Naive thymus-derived CD8-positive, alpha-beta T cell (primary cell): Measurements from ENCODE around the gene CTF1. TPM values are rescaled to one million over a fixed set of nuclear protein-coding genes. Genes with fewer than 3 reads are reported as not detected.

Source experiments
- ATAC-seq, 2 donors: fragments of 150-1000 bp; cut with Tn5 transposase in 1 of 2; sonication (Bioruptor Pico), chemical (Tn5 transposase) in 1 of 2; 1 replicate in 1 of 2; 2 replicates in 1 of 2; pipeline ENCODE4 v1.10.0; 2021; ENCODE audit warnings: mild to moderate bottlenecking in 2 of 2, moderate library complexity in 2 of 2
- POLR2A ChIA-PET: fragments of 350-600 bp; sonication (Branson Sonifier 250); formaldehyde crosslinking; loops from one replicate; lab custom pipeline; 2021; ENCODE audit warnings: antibody characterized with exemption; lab: Charles Lee
- DNase-seq, 10 donors: peaks; one replicate each; pipeline versions ENCODE4 v3.0.0 to v3.0.0-alpha.2; 2020 to 2022
- H3K27ac Mint-ChIP-seq, 10 donors: one replicate each; pipeline ENCODE4 v1.8.0; 2020 to 2022; ENCODE audit warnings: mild to moderate bottlenecking in 10 of 10, mixed read lengths in 10 of 10, moderate library complexity in 4 of 10, inconsistent platforms in 1 of 10
- H3K27me3 Mint-ChIP-seq, 5 donors: one replicate each; pipeline ENCODE4 v1.8.0; 2021 to 2022; ENCODE audit warnings: mixed read lengths in 5 of 5
- H3K36me3 Mint-ChIP-seq, 3 donors: one replicate each; pipeline ENCODE4 v1.8.0; 2020 to 2022; ENCODE audit warnings: mixed read lengths in 3 of 3, mild to moderate bottlenecking in 2 of 3, inconsistent platforms in 1 of 3
- H3K4me1 Mint-ChIP-seq, 4 donors: one replicate each; pipeline ENCODE4 v1.8.0; 2021 to 2022; ENCODE audit warnings: mixed read lengths in 4 of 4
- H3K4me3 Mint-ChIP-seq, 10 donors: one replicate each; pipeline ENCODE4 v1.8.0; 2020 to 2022; ENCODE audit warnings: mild to moderate bottlenecking in 10 of 10, mixed read lengths in 10 of 10, moderate library complexity in 6 of 10, inconsistent platforms in 1 of 10
- H3K9me3 Mint-ChIP-seq, 9 donors: one replicate each; pipeline ENCODE4 v1.8.0; 2020 to 2022; ENCODE audit warnings: mixed read lengths in 9 of 9, mild to moderate bottlenecking in 3 of 9, inconsistent platforms in 1 of 9, moderate library complexity in 1 of 9
- polyA plus RNA-seq, 3 donors: library from polyadenylated mRNA; unstranded; fragments of 300-500 nt; fragmentation: Illumina TruSeq; gene quantifications; one replicate each; pipeline ENCODE4 v1.2.3, GENCODE V29; 2021
- total RNA-seq, 8 experiments: library from RNA in 2 of 8; stranded (reverse) in 2 of 8; gene quantifications; one replicate each; pipeline ENCODE4 v1.2.3 and lab custom pipeline; 2021 to 2026

Gene CTF1
- total and polyA plus RNA-seq, 5 experiments from 2014 or later, result 0.14 to 1.3 (median 1.0) TPM; not detected in 2

DNA sequence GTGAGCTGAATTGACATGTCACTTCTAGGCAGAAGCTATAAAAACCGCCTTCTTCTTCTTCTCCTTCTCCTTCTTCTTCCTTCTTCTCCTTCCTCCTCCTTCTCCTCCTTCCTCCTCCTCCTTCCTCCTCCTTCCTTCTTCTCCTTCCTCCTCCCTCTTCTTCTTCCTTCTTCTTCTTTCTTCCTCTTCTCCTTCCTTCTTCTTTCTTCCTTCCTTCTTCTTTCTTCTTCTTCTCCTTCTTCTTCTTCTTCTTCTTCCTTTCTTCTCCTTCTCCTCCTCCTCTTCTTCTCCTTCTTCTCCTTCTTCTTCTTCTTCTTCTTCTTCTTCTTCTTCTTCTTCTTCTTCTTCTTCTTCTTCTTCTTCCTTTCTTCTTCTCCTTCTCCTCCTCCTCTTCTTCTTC is 22.2 kb downstream of the CTF1 start:
- Mint-ChIP-seq H3K27me3 (no peaks in the 10 kb centered on the region), H3K36me3 (no peaks in the 10 kb centered on the region), H3K27ac (no peak overlapping the region), H3K4me1 (peaks cover 6 to 12% (median 8%) of the 10 kb centered on the region in 4 donors), H3K9me3 (no peaks in the 10 kb centered on the region), H3K4me3 (no peak overlapping the region)
- POLR2A ChIA-PET, result interaction anchor here (1.3 kb wide), 1 partner anchor 44 kb away, joined by 4 read pairs; no protein-coding TSS in a partner anchor
- no peak for DNase-seq
- no peak for ATAC-seq

DNA sequence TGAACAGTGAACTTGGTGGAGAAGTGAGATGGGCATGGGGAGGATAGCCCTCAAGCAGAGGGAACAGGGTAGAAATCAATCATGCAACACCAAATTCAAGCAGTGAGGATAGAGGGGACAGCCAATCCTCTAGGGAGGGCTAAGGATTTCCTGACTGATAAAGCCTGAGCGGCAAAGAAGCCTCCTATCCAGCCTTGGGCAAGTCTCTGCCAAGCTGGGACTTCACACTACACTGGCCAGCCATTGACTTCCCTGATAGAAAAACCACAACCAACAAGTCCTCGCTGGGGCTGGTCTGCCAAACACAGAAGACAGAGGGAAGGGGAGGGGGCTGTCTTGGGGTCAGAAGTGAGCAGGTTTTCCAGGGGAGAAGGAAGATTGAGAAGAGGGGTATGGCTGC is 24.5 kb downstream of the CTF1 start:
- Mint-ChIP-seq H3K4me3 (peak overlapping the region in 7 of 10 donors; percentile 60 to 100 (median 99)), H3K27me3 (no peaks in the 10 kb centered on the region), H3K36me3 (no peaks in the 10 kb centered on the region), H3K4me1 (peaks cover 12 to 23% (median 17%) of the 10 kb centered on the region in 4 donors), H3K9me3 (no peaks in the 10 kb centered on the region), H3K27ac (peak overlapping the region in 5 of 10 donors; percentile 41 to 100 (median 55))
- no peak for ATAC-seq
- no peak for DNase-seq
- POLR2A ChIA-PET, result interaction anchor here (0.6 to 2.8 kb wide), 6 partner anchors 16 to 76 kb away, joined by 3 to 11 read pairs (median 5); no protein-coding TSS in a partner anchor

DNA sequence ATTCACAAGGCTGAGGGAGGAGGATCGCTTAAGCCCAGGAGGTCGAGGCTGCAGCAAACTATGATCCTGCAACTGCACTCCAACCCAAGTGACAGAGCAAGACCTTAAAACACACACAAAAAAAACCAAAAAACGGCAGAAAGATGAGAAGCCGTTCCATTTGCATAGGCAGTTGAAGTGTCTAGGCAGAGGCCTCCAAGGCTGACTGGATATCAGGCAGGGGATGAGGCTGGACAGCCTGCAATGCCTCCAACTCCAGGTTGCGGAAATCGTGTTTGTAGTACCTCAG is 25.0 kb downstream of the CTF1 start:
- H3K27me3 Mint-ChIP-seq, result no peaks in the 10 kb centered on the region
- no peaks in the 10 kb centered on the region for H3K36me3 Mint-ChIP-seq
- no peak for ATAC-seq
- POLR2A ChIA-PET, result interaction anchor here (1.0 to 2.8 kb wide), 3 partner anchors 17 to 46 kb away, joined by 6 to 11 read pairs (median 8); no protein-coding TSS in a partner anchor
- H3K4me1 Mint-ChIP-seq, result peaks cover 17 to 28% (median 21%) of the 10 kb centered on the region in 4 donors
- no peak for DNase-seq
- no peaks in the 10 kb centered on the region for H3K9me3 Mint-ChIP-seq
- H3K27ac Mint-ChIP-seq, result peak overlapping the region; percentile 97 to 100 (median 99)
- H3K4me3 Mint-ChIP-seq, result peak overlapping the region; percentile 96 to 100 (median 99)

DNA sequence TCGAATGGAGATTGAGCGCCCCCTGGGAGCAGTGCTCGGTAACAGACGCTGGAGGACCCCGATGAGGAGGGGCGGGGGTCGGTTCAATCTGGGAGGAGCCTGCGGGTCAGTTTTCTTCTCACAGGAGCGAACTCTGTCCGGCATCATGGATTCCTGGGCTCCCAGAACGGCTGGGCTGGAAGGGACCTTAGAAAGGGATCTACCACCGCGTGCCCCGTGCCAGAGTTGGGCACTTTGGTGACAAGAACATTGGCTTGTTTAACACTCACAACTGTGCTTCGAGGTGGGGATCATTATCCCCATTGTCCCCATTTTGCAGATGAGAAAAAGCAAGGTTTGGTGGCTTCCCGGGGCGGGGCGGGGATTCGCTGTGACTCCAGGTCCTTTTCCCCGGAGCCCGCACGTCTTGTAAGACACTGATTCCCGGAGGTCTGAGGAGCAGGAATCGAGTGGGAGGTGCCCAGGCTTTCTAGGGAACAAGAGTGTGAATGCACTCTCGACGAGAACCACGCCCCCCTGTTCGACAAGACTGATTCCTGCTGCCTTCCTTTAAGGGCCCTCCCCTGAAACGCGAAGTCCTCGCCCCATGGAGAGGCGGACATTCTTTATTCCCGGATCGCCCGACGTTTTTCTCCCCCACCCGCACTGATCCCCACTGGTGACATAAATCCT is 25.5 kb downstream of the CTF1 start:
- Mint-ChIP-seq H3K4me1 (peaks cover 21 to 33% (median 25%) of the 10 kb centered on the region in 4 donors), H3K27me3 (no peaks in the 10 kb centered on the region), H3K27ac (peak overlapping the region; percentile 97 to 100 (median 99)), H3K36me3 (no peaks in the 10 kb centered on the region), H3K4me3 (peak overlapping the region; percentile 96 to 100 (median 99)), H3K9me3 (no peaks in the 10 kb centered on the region)
- DNase-seq, result peak; percentile 81 to 94 (median 88)
- POLR2A ChIA-PET, result interaction anchor here (0.5 to 2.8 kb wide), 7 partner anchors 26 to 742 kb away, joined by 3 to 11 read pairs (median 4); partner anchors contain the start of genes PHKG2 and RUSF1
- peak; percentile 2 to 6 for ATAC-seq

DNA sequence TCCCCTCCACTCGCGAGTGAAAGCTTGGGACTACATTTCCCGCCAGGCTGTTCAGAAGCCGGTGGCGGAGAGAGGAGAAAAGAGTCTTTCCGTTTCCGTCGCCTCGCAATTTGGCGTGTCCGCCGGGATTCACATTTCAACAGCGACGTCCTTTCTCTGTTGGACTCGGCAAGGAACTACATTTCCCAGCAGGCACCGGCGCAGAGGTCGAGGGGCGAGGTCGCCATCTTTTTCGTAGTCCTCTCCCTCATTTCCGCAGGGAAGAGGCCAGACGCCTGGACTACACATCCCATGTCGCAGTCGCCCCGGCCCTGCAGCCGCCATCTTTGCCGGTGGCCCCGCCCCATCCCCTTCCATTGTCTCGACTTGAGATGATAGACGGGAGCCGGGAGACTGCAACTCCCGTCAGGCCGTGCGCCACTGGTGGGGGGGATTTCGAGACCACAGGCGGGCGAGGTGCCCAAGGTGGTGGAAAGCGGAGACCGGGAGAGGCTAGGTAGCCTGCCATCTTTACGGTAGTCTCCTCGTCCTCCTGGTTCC is 26.1 kb downstream of the CTF1 start:
- POLR2A ChIA-PET, result interaction anchor here (0.5 to 2.8 kb wide), 8 partner anchors 35 to 743 kb away, joined by 3 to 11 read pairs (median 4); partner anchors contain the start of genes PHKG2, RUSF1 and SETD1A
- Mint-ChIP-seq H3K9me3 (no peaks in the 10 kb centered on the region), H3K27me3 (no peaks in the 10 kb centered on the region), H3K4me1 (peaks cover 21 to 33% (median 27%) of the 10 kb centered on the region in 4 donors), H3K36me3 (no peaks in the 10 kb centered on the region), H3K4me3 (peak overlapping the region; percentile 96 to 100 (median 99)), H3K27ac (peak overlapping the region; percentile 97 to 100 (median 99))
- peak; percentile 95 to 100 (median 100) for DNase-seq
- peak; percentile 79 to 81 for ATAC-seq

DNA sequence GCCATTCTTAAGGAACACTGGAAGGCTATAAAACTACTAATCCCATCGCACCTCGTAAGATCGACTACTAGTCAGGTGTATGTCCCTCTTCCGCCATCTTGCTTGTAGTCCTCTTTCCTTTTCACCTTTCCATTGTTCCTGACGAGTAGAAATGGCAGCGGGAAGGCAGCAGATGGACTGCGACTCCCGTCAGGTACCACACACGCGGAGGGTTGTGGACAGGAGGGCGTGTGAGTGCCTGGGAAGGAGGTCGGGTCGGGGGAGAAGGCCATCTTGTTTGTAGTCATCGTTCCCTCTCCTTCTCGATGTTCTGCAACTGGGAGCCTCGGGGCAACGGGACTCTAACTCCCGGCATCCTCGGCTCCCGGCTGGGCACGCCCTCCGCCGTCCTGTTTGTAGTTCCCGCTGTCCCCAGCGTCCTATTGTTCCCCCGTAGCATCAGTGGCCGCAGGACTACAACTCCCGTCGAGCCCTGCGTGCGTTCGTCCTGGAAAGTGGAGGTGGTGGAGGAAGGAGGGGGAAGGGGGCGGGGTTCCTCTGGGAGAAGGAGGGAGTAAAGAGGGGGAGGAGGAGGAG is 26.6 kb downstream of the CTF1 start:
- ATAC-seq, result peak; percentile 69 to 70

DNA sequence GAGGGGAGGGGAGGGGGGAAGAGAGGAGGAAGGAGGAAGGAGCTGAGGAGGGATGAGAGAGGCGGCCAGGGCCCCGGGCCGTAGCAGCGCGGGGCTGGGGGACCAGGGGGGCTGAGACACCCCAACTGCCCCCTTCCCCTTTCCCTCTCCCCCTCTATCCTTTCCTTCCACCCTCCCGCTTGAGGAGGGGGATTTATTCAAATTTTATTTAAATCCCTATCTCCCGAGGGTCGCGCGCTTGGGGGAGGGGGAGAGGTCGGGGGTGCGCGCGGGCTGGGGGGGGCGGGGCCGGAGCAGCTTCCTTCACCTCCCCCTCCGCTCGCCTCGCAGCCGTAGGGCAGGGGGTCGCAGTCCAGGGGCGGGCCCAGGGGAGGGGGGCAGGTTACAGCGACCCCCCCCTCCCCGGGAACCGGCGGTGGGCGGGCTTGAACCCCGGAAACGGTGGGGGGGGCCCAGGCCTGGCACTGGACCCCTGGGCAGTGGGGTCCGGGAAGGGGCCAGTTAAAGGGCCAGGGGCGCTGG is 27.2 kb downstream of the CTF1 start, which contains the start of gene FBXL19:
TSS of gene FBXL19 (plus strand) at position 19 of the 522 bp plus-strand sequence. CDS start 2,183 bp downstream, outside the sequence.
- H3K36me3 Mint-ChIP-seq, result no peaks in the 10 kb centered on the region
- H3K4me1 Mint-ChIP-seq, result peaks cover 21 to 36% (median 28%) of the 10 kb centered on the region in 4 donors
- no peaks in the 10 kb centered on the region for H3K9me3 Mint-ChIP-seq
- H3K4me3 Mint-ChIP-seq, result peak within 1 kb of the TSS; percentile 96 to 100 (median 99)
- H3K27ac Mint-ChIP-seq, result peak within 1 kb of the TSS; percentile 97 to 100 (median 99)
- H3K27me3 Mint-ChIP-seq, result no peaks in the 10 kb centered on the region
- POLR2A ChIA-PET, result interaction anchor here (0.8 to 2.3 kb wide), 6 partner anchors 21 to 545 kb away, joined by 3 to 9 read pairs (median 4); partner anchors contain the start of genes KAT8 and SETD1A
- ATAC-seq (no peak), DNase-seq (no peak)

More for the DNA sequence above, 26.6 kb downstream of the CTF1 start:
- Mint-ChIP-seq H3K9me3 (no peaks in the 10 kb centered on the region), H3K27ac (peak overlapping the region; percentile 97 to 100 (median 99)), H3K4me1 (peaks cover 21 to 34% (median 28%) of the 10 kb centered on the region in 4 donors), H3K36me3 (no peaks in the 10 kb centered on the region), H3K4me3 (peak overlapping the region; percentile 96 to 100 (median 99)), H3K27me3 (no peaks in the 10 kb centered on the region)
- peak in 9 of 10 donors; percentile 88 to 97 (median 94) for DNase-seq
- POLR2A ChIA-PET, result interaction anchor here (0.8 to 2.3 kb wide), 5 partner anchors 21 to 263 kb away, joined by 3 to 9 read pairs (median 4); partner anchors contain the start of genes KAT8 and SETD1A

DNA sequence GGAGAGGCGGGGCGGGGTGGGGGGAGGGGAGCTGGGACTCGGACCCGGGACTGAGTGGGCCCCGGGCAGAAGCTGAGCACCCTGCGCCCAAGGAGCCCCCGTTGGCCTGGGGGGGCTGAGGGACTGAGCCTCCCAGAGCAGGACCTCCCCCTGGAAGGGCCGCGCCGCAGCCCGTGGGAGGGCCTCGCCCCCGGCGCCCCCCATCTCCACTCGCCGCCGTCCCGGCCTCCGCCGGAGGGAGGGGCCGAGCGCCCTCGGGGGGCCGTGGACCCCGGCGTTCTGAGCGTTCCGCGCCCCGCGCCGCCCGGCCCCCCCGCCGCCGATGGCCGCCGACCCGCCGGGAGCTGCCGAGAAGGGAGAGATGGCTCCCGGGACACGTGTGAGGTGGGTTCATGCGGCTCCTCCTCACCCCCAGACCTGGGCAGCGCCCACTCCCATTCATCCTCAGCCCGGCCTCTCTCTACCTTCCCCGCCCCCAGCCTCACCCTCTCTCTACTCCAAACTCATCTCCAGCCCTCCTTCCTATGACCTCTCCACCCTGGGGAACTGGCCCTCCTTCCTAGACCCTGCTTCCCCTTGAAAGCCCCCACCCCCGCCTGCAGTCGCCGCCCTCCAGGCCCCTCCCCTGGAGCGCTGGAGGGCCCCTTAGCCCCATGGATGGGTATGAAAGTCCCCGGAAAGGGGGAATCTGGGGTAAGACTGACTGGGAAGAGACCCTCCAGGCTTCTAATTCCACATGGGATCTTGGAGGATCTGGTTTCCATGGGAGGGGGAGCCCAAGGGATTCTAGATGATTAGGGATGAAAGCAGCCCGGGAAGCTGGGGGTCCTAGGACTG is 27.9 kb downstream of the CTF1 start:
- Mint-ChIP-seq H3K36me3 (no peaks in the 10 kb centered on the region), H3K4me1 (peaks cover 21 to 36% (median 28%) of the 10 kb centered on the region in 4 donors), H3K4me3 (peak overlapping the region; percentile 31 to 87 (median 70)), H3K27me3 (no peaks in the 10 kb centered on the region), H3K27ac (peak overlapping the region in 6 of 10 donors; percentile 46 to 76 (median 67)), H3K9me3 (no peaks in the 10 kb centered on the region)
- POLR2A ChIA-PET, result interaction anchor here (0.8 to 2.3 kb wide), 5 partner anchors 22 to 546 kb away, joined by 3 to 9 read pairs (median 4); partner anchors contain the start of genes KAT8 and SETD1A
- DNase-seq (peak in 1 of 10 donors; percentile 19), ATAC-seq (no peak)

DNA sequence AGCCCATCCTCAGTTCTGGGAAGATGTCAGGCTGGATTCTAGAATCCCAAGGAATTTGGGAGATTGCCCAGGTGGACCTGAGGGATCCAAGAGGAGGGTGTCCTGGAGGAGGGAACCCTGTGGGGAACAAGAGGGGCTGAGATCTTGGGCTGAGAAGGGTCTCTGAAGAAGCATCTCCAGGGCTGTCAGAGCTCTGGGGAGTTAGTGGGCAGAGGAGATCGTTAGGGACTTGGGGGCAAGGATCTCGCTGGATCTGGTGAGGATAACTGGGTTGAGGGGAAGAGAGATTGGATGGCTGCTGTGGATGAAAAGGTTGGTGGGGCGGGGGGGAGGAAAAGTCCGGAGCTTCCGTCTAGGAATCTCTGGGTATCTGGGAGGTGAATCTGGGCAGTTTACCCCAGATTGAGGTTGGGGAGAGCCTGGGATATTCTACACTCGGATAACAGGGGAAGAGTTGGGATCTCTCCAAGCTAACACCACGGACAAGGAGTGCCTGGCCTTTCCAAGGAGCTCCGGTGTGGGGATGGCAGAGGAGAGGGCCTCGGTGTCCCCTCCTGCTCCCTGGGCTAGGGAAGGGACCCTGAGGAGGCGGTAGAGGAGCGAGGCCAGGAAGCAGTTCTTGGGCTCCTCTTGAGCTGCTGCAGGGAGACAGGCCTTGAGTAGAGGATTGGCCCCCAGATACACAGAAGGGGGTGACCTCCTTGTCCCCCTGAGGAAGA is 28.7 kb downstream of the CTF1 start:
- Mint-ChIP-seq H3K4me3 (peak overlapping the region; percentile 31 to 81 (median 70)), H3K27me3 (no peaks in the 10 kb centered on the region), H3K27ac (peak overlapping the region in 7 of 10 donors; percentile 16 to 76 (median 65)), H3K4me1 (peaks cover 21 to 36% (median 28%) of the 10 kb centered on the region in 4 donors), H3K36me3 (no peaks in the 10 kb centered on the region), H3K9me3 (no peaks in the 10 kb centered on the region)
- ATAC-seq (no peak), DNase-seq (no peak)
- POLR2A ChIA-PET, result interaction anchor here (0.8 to 2.3 kb wide), 2 partner anchors 50 to 944 kb away, joined by 3 to 9 read pairs; no protein-coding TSS in a partner anchor

DNA sequence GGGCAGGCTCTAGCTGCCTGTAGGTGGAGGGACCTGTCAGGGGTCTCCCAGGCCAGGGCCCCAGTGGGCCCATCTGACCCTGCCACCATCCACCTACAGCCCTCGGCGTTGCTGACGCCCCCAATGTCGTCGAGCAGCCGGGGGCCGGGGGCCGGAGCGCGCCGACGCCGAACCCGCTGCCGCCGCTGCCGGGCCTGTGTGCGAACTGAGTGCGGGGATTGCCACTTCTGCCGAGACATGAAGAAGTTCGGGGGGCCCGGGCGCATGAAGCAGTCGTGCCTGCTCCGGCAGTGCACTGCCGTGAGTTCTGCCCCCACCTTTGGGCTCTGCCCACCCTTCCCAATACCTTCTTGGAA is 29.2 kb downstream of the CTF1 start:
- DNase-seq, result no peak
- ATAC-seq, result no peak
- H3K27ac Mint-ChIP-seq, result peak overlapping the region in 1 of 10 donors; percentile 37
- H3K4me1 Mint-ChIP-seq, result peaks cover 21 to 36% (median 28%) of the 10 kb centered on the region in 4 donors
- no peaks in the 10 kb centered on the region for H3K27me3 Mint-ChIP-seq
- peaks cover 0 to 3% (median 0%) of the 10 kb centered on the region in 3 donors for H3K36me3 Mint-ChIP-seq
- H3K9me3 Mint-ChIP-seq, result no peaks in the 10 kb centered on the region
- peak overlapping the region in 7 of 10 donors; percentile 38 to 86 (median 60) for H3K4me3 Mint-ChIP-seq
- POLR2A ChIA-PET, result interaction anchor here (0.8 to 1.2 kb wide), 2 partner anchors 21 to 944 kb away, joined by 3 read pairs; no protein-coding TSS in a partner anchor
